NK-92 (cell line): ENCODE measurements around the gene HTT.
"Not testable (repeated sequence)": the region's sequence is repeated elsewhere in the genome, so short reads cannot be mapped to it uniquely, and the experiment has no call there.

Experiments
- DNase-seq: peaks from one replicate; lab custom pipeline; 2025; ENCODE audit not compliant: unreplicated experiment; lab: John Stamatoyannopoulos, UW

HTT gene

GRCh38 chr4:3161044-3161443 is 86.6 kb downstream of the HTT start:
- not testable (repeated sequence) for DNase-seq

GRCh38 chr4:3166434-3166833 is 92.0 kb downstream of the HTT start:
- DNase-seq: not testable (repeated sequence)

- no peak for DNase-seq
These were observed 93.5 kb downstream of the HTT start for GRCh38 chr4:3168029-3168428.

GRCh38 chr4:3174371-3175338 is 100.2 kb downstream of the HTT start:
- DNase-seq: no peak

GRCh38 chr4:3176367-3177229 is 102.1 kb downstream of the HTT start:
- no peak for DNase-seq

GRCh38 chr4:3177426-3177825 is 102.9 kb downstream of the HTT start:
- DNase-seq: no peak

GRCh38 chr4:3177905-3178304 is 103.4 kb downstream of the HTT start:
- DNase-seq: no peak

- no peak for DNase-seq
These were observed 103.9 kb downstream of the HTT start for GRCh38 chr4:3178351-3178750.

- DNase-seq: no peak
These were observed 104.7 kb downstream of the HTT start for GRCh38 chr4:3179126-3179706.

- DNase-seq: no peak
These were observed 108.5 kb downstream of the HTT start for GRCh38 chr4:3183008-3183407.

- DNase-seq: no peak
These were observed 110.2 kb downstream of the HTT start for GRCh38 chr4:3184725-3185124.

GRCh38 chr4:3186609-3187008 is 112.1 kb downstream of the HTT start:
- DNase-seq: no peak

GRCh38 chr4:3188118-3188517 is 113.6 kb downstream of the HTT start:
- DNase-seq: no peak

- DNase-seq: no peak
These were observed 115.0 kb downstream of the HTT start for GRCh38 chr4:3189459-3189858.

GRCh38 chr4:3190549-3190948 is 116.1 kb downstream of the HTT start:
- DNase-seq: no peak

GRCh38 chr4:3192188-3192587 is 117.7 kb downstream of the HTT start:
- DNase-seq: no peak

GRCh38 chr4:3192827-3193226 is 118.3 kb downstream of the HTT start:
- no peak for DNase-seq

GRCh38 chr4:3193531-3194203 is 119.2 kb downstream of the HTT start:
- DNase-seq: no peak

- DNase-seq: no peak
These were observed 122.3 kb downstream of the HTT start for GRCh38 chr4:3196670-3197359.

- no peak for DNase-seq
These were observed 123.1 kb downstream of the HTT start for GRCh38 chr4:3197366-3198105.
